Peyer's patch (tissue), 4 donors: Measurements from ENCODE around the gene UBXN6. TPM values are rescaled to one million over a fixed set of nuclear protein-coding genes. Genes with fewer than 3 reads are reported as not detected.

Source experiments
- DNase-seq, 3 donors: peaks; one replicate each; pipeline ENCODE4 v3.0.0-alpha.2; 2017 to 2019
- H3K27ac ChIP-seq, 4 donors: fragments of 200-600 bp; sonication (generic); one replicate each; pipeline ENCODE4 v1.5.1; 2016 to 2019
- H3K27me3 ChIP-seq, 2 donors: fragments of 200-600 bp; sonication (generic); one replicate each; pipeline ENCODE4 v1.5.1; 2019
- H3K36me3 ChIP-seq, 3 donors: fragments of 200-600 bp; sonication (generic); one replicate each; pipeline ENCODE4 v1.5.1; 2016 to 2019
- H3K4me1 ChIP-seq, 4 donors: fragments of 200-600 bp; sonication (generic); one replicate each; pipeline ENCODE4 v1.5.1; 2016 to 2019
- H3K4me3 ChIP-seq, 4 donors: fragments of 200-600 bp; sonication (generic); 1 replicate in 3 of 4; 2 replicates in 1 of 4; pipeline ENCODE4 v1.5.1; 2016 to 2019; ENCODE audit warnings: mild to moderate bottlenecking in 1 of 4
- H3K9me3 ChIP-seq, 4 donors: fragments of 200-600 bp; sonication (generic); one replicate each; pipeline ENCODE4 v1.5.1; 2016 to 2019; ENCODE audit warnings: mild to moderate bottlenecking in 1 of 4
- POLR2A ChIP-seq, 2 donors: fragments of 450-650 bp; IDR thresholded peaks; one replicate each; pipeline ENCODE4 v1.5.1; 2017; ENCODE audit warnings: antibody characterized with exemption in 2 of 2, mild to moderate bottlenecking in 2 of 2, moderate library complexity in 2 of 2
- total RNA-seq, 4 donors: library from RNA; depleted of rRNA; stranded (reverse); fragments of >200 nt; gene quantifications; one replicate each; pipeline ENCODE4 v1.1.0, GENCODE V29; 2016
- TF ChIP-seq, protein P1 (sequence below), 6 experiments: fragments of 450-650 bp in 4 of 6; fragments of 200-600 bp in 2 of 6; sonication (generic) in 1 of 6; IDR thresholded peaks; one replicate each; pipeline ENCODE4 v1.5.1; 2017 to 2019; ENCODE audit warnings: antibody characterized with exemption in 6 of 6, mild to moderate bottlenecking in 3 of 6, moderate library complexity in 1 of 6

The UBXN6 gene
- total RNA-seq, 4 donors from 2014 or later, result 94.9 to 178 (median 163) TPM

DNA sequence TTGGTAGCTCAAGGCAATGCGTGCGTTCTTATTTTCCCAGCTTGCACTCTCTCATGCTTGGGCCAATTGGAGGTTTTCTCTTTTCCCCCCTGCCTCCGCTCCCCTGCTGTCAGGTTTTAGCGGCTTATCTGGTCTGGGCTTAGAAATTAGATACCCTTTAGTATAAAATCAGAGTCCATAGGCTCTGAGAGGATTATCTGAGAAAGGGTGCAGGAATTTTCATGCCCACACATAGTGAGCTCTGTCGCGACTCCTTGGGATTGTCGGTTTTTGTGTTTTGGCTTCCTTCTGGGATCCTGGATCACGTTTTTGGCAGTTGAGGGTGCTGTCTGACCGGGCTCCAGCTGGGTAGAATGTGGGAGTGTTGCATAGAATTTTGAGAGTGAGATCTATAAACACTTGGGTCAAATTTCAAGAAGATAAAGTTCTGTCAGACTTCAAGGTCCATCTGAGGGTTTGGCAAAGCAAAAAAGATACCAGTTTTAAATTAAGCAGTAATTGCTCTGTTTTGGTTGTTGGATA, 42.7 kb downstream of the UBXN6 start:
- H3K9me3 ChIP-seq, result no peaks in the 10 kb centered on the region
- no peak overlapping the region for H3K4me3 ChIP-seq
- TF ChIP-seq, protein P1, sequence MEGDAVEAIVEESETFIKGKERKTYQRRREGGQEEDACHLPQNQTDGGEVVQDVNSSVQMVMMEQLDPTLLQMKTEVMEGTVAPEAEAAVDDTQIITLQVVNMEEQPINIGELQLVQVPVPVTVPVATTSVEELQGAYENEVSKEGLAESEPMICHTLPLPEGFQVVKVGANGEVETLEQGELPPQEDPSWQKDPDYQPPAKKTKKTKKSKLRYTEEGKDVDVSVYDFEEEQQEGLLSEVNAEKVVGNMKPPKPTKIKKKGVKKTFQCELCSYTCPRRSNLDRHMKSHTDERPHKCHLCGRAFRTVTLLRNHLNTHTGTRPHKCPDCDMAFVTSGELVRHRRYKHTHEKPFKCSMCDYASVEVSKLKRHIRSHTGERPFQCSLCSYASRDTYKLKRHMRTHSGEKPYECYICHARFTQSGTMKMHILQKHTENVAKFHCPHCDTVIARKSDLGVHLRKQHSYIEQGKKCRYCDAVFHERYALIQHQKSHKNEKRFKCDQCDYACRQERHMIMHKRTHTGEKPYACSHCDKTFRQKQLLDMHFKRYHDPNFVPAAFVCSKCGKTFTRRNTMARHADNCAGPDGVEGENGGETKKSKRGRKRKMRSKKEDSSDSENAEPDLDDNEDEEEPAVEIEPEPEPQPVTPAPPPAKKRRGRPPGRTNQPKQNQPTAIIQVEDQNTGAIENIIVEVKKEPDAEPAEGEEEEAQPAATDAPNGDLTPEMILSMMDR (IDR thresholded peaks at IDR 0.05), result no peak
- no peak for TF ChIP-seq POLR2A (IDR thresholded peaks at IDR 0.05)
- no peaks in the 10 kb centered on the region for H3K27me3 ChIP-seq
- H3K27ac ChIP-seq, result no peak overlapping the region
- no peak for DNase-seq
- H3K4me1 ChIP-seq, result no peaks in the 10 kb centered on the region
- peaks cover 0 to 3% (median 0%) of the 10 kb centered on the region in 3 donors for H3K36me3 ChIP-seq

DNA sequence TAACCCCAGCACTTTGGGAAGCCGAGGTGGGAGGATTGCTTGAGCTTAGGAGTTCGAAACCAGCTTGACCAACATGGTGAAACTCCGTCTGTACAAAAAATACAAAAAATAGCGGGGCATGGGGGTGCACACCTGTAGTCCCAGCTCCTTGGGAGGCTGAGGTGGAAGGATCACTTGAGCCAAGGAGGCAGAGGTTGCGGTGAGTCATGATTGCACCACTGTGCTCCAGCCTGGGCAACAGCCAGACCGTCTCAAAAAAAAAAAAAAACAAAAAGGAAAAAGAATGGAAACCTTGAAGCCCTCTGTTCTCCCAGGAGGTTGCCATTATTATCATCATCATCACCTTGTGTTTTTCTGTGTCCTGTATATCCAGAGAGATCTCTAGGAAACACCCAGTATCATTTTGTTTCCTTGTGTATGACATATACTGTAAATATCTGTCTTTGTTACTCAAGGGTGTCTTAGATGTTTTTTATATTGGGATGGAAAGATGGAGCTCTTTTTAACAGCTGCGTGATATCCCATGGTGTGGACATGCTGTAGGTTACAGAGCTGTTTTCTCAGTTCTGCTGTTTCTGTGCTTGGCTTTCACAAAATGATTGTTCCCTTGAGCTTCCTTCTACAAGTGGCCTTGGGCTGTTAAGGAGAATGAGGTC, 43.3 kb downstream of the UBXN6 start:
- H3K4me3 ChIP-seq, result no peak overlapping the region
- H3K27me3 ChIP-seq, result no peaks in the 10 kb centered on the region
- TF ChIP-seq POLR2A (IDR thresholded peaks at IDR 0.05), result no peak
- TF ChIP-seq, protein P1 (IDR thresholded peaks at IDR 0.05), result no peak
- no peaks in the 10 kb centered on the region for H3K9me3 ChIP-seq
- no peak overlapping the region for H3K27ac ChIP-seq
- no peak for DNase-seq
- no peaks in the 10 kb centered on the region for H3K4me1 ChIP-seq
- peaks cover 0 to 4% (median 0%) of the 10 kb centered on the region in 3 donors for H3K36me3 ChIP-seq

DNA sequence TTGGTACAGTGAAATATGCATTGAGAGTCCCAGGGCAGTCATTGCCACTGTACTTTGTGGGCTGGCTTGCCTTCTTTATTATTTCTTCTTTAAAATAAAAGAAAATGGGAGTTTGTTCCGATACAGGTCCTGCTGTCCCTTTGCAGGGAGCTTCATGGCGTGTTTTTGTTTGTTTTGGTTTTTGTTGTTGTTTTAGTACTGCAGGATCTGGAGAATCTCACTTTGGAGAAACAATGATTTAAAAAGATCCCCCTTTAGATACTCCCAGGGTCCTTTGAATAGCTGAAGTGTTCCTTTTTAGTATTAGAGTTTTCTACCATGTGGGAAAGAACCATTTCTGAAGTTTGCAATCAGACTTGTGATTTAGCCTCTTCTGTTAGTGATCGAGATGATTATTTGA, 44.0 kb downstream of the UBXN6 start:
- Histone ChIP-seq H3K4me1 (no peaks in the 10 kb centered on the region), H3K36me3 (peaks cover 0 to 4% (median 0%) of the 10 kb centered on the region in 3 donors), H3K4me3 (no peak overlapping the region), H3K27me3 (no peaks in the 10 kb centered on the region), H3K27ac (no peak overlapping the region), H3K9me3 (no peaks in the 10 kb centered on the region)
- no peak for TF ChIP-seq POLR2A (IDR thresholded peaks at IDR 0.05)
- TF ChIP-seq, protein P1 (IDR thresholded peaks at IDR 0.05), result no peak
- DNase-seq, result no peak

DNA sequence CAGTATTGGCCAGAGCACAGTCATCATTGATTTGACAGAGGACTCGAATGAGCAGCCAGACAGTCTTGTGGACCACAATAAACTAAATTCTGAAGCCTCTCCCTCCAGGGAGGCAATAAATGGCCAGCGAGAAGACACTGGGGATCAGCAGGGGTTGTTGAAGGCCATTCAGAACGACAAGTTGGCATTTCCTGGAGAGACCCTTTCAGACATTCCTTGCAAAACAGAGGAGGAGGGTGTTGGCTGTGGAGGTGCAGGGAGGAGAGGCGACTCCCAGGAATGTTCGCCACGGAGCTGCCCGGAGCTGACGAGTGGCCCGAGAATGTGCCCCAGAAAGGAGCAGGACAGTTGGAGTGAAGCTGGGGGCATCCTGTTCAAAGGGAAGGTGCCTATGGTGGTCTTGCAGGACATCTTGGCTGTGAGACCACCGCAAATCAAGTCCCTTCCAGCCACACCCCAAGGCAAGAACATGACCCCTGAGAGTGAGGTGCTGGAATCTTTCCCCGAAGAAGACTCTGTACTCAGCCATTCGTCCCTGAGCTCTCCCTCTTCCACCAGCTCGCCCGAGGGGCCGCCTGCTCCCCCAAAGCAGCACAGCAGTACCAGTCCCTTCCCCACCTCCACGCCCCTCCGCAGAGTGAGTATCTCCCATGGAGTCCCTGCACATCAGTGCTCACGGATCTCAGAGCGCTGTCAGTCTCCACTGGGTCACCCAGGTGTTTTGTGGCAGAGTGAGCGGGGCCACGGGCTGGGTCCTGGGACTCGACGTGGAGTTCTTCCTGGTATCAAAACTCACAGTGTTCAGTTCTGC, 48.3 kb downstream of the UBXN6 start:
- Histone ChIP-seq H3K9me3 (no peaks in the 10 kb centered on the region), H3K4me1 (no peaks in the 10 kb centered on the region), H3K27ac (no peak overlapping the region), H3K27me3 (no peaks in the 10 kb centered on the region), H3K36me3 (peaks cover 0 to 4% (median 0%) of the 10 kb centered on the region in 3 donors), H3K4me3 (no peak overlapping the region)
- TF ChIP-seq POLR2A (IDR thresholded peaks at IDR 0.05), result no peak
- TF ChIP-seq, protein P1 (IDR thresholded peaks at IDR 0.05), result no peak
- no peak for DNase-seq

DNA sequence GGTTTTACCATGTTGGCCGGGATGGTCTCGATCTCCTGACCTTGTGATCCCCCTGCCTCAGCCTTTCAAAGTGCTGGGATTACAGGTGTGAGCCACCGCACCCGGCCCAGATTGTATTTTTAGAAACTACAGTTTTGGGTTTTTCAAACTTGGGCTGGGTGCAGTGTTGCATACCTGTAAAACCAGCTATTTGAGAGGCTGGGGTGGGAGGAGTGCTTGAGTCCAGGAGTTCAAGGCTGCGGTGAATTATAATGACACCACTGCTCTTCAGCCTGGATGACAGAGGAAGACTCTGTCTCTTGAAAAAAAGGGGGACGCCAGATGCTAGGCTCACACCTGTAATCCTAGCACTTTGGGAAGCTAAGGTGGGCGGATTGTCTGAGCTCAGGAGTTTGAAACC, 51.0 kb downstream of the UBXN6 start:
- no peak for DNase-seq
- H3K27ac ChIP-seq, result no peak overlapping the region
- H3K9me3 ChIP-seq, result no peaks in the 10 kb centered on the region
- peaks cover 0 to 10% (median 9%) of the 10 kb centered on the region in 4 donors for H3K4me1 ChIP-seq
- H3K27me3 ChIP-seq, result no peaks in the 10 kb centered on the region
- TF ChIP-seq POLR2A (IDR thresholded peaks at IDR 0.05), result no peak
- TF ChIP-seq, protein P1 (IDR thresholded peaks at IDR 0.05), result no peak
- no peak overlapping the region for H3K4me3 ChIP-seq
- peaks cover 0 to 4% (median 0%) of the 10 kb centered on the region in 3 donors for H3K36me3 ChIP-seq
